ENCODE measurements around the gene SOCS6. TPM values are rescaled to one million over a fixed set of nuclear protein-coding genes. Genes with fewer than 3 reads are reported as not detected.
"Not testable (repeated sequence)": the region's sequence is repeated elsewhere in the genome, so short reads cannot be mapped to it uniquely, and the experiment has no call there.

SOCS6 gene
- total RNA-seq, 3 donors from 2014 or later: 17.9 to 32.9 (median 20.6) TPM

DNA sequence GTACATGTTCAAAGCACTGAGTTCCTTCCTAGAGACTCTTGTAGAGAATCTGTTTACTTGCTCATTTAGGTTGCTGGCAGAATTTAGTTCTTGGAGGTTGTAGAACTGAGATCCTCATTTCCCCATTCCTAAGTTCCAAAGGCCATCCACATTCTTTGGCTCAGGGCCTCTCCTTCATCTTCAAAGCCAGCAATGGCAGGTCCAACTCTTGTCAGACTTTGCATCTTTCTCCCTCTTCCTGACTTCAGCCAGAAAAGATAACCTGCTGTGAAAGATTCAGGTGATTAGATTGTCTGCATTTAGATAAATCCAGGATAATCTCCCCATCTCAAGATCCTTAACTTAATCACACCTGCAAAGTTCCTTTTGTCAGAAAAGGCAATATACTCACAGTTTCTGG lies 51.1 kb downstream of the SOCS6 start:
- intact Hi-C loops (cut with DNase I; ENCODE audit: low total_unique reads): no loop called here
- DNase-seq (ENCODE audit: low spot score in 2 of 2): no peak
- no peak overlapping the region for H3K4me3 ChIP-seq
- no peak overlapping the region for H3K27ac ChIP-seq
- TF ChIP-seq POLR2A (IDR thresholded peaks at IDR 0.05) (no peak), POLR2AphosphoS5 (IDR thresholded peaks at IDR 0.05) (no peak)
- TF ChIP-seq, protein P1, sequence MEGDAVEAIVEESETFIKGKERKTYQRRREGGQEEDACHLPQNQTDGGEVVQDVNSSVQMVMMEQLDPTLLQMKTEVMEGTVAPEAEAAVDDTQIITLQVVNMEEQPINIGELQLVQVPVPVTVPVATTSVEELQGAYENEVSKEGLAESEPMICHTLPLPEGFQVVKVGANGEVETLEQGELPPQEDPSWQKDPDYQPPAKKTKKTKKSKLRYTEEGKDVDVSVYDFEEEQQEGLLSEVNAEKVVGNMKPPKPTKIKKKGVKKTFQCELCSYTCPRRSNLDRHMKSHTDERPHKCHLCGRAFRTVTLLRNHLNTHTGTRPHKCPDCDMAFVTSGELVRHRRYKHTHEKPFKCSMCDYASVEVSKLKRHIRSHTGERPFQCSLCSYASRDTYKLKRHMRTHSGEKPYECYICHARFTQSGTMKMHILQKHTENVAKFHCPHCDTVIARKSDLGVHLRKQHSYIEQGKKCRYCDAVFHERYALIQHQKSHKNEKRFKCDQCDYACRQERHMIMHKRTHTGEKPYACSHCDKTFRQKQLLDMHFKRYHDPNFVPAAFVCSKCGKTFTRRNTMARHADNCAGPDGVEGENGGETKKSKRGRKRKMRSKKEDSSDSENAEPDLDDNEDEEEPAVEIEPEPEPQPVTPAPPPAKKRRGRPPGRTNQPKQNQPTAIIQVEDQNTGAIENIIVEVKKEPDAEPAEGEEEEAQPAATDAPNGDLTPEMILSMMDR (IDR thresholded peaks at IDR 0.05): no peak
- no peaks in the 10 kb centered on the region for H3K4me1 ChIP-seq
- H3K36me3 ChIP-seq: no peaks in the 10 kb centered on the region
- peaks cover 0 to 7% of the 10 kb centered on the region in 2 donors for H3K9me3 ChIP-seq
- no peaks in the 10 kb centered on the region for H3K27me3 ChIP-seq

DNA sequence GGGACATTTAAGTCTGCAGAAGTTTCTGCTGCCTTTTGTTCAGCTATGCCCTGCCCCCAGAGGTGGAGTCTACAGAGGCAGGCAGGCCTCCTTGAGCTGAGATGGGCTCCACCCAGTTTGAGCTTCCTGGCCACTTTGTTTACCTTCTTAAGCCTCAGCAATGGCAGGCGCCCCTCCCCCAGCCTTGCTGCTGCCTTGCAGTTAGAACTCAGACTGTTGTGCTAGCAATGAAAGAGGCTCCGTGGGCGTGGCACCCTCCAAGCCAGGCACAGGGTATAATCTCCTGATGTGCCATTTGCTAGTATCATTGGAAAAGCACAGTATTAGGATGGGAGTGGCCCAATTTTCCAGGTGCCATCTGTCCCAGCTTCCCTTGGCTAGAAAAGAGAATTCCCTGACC lies 59.6 kb downstream of the SOCS6 start:
- H3K27me3 ChIP-seq; H3K4me1 ChIP-seq; H3K9me3 ChIP-seq; H3K27ac ChIP-seq; H3K36me3 ChIP-seq; intact Hi-C loops (cut with DNase I; ENCODE audit: low total_unique reads); DNase-seq (ENCODE audit: low spot score in 2 of 2); H3K4me3 ChIP-seq: not testable (repeated sequence)

DNA sequence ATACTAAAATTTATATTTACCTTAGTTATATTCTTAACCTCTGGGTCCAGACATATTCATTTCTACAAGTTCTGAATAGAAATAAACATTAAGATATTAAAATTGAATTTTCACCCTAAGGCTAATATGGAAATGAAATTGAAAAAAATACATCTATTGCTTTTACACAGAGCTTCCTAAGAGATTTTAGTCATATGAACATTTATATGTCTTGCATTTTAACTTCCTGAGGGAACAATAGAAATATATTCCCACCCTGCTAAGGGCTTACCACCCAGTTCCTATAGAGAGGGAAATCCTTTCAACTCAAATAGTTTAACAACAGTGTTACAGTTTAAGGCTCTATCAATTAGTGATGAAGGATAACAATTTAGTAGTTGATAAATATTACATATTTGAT lies 60.5 kb downstream of the SOCS6 start:
- Histone ChIP-seq H3K4me1 (no peaks in the 10 kb centered on the region), H3K27ac (no peak overlapping the region), H3K27me3 (no peaks in the 10 kb centered on the region), H3K36me3 (no peaks in the 10 kb centered on the region), H3K9me3 (peaks cover 0 to 6% of the 10 kb centered on the region in 2 donors), H3K4me3 (no peak overlapping the region)
- intact Hi-C loops (cut with DNase I; ENCODE audit: low total_unique reads): no loop called here
- no peak for TF ChIP-seq POLR2AphosphoS5 (IDR thresholded peaks at IDR 0.05)
- TF ChIP-seq, protein P1 (IDR thresholded peaks at IDR 0.05): no peak
- no peak for TF ChIP-seq POLR2A (IDR thresholded peaks at IDR 0.05)
- DNase-seq (ENCODE audit: low spot score in 2 of 2): no peak

DNA sequence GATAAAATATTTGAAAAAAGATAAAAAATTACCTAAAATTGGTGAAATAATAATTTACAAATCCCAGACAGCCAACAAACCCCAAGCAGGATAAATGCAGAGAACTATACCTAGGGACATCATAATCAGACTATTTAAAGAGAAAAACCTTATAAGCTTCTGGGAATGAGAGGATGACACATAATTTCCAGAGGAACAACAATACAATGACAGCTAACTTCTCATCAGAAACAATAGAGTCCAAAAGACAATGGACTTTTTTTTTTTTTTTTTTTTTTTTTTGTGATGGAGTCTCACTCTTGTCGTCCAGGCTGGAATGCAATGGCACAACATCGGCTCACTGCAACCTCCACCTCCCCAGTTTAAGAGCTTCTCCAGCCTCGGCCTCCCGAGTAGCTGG lies 65.2 kb downstream of the SOCS6 start:
- intact Hi-C loops (cut with DNase I; ENCODE audit: low total_unique reads): no loop called here
- Histone ChIP-seq H3K9me3 (peaks cover 0 to 14% of the 10 kb centered on the region in 2 donors), H3K4me1 (no peaks in the 10 kb centered on the region), H3K4me3 (no peak overlapping the region), H3K27me3 (no peaks in the 10 kb centered on the region), H3K36me3 (no peaks in the 10 kb centered on the region), H3K27ac (no peak overlapping the region)
- TF ChIP-seq, protein P1 (IDR thresholded peaks at IDR 0.05): no peak
- TF ChIP-seq POLR2AphosphoS5 (IDR thresholded peaks at IDR 0.05) (no peak), POLR2A (IDR thresholded peaks at IDR 0.05) (no peak)
- no peak for DNase-seq (ENCODE audit: low spot score in 2 of 2)

DNA sequence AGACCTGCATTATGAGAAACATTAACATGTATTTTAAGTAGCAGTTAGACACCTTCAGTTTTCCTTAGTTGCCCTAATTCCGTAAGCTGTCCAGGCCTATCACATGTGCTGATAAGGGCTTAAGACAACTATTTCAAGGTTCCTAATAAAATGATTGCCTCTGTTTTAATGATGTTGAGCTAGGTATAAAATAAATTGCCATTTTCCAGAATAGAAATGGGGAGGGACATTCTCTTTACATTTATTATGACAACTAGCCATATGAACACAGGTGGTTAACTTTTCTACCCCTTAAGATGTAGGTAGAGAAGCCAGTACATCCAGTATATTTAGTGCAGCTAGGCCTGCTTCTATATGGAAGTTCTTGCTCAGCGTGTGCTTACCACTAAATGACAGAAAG lies 65.9 kb downstream of the SOCS6 start:
- no peaks in the 10 kb centered on the region for H3K27me3 ChIP-seq
- no peak overlapping the region for H3K4me3 ChIP-seq
- TF ChIP-seq, protein P1 (IDR thresholded peaks at IDR 0.05): no peak
- no peak for TF ChIP-seq POLR2AphosphoS5 (IDR thresholded peaks at IDR 0.05)
- no peak for TF ChIP-seq POLR2A (IDR thresholded peaks at IDR 0.05)
- no peak for DNase-seq (ENCODE audit: low spot score in 2 of 2)
- peaks cover 0 to 14% of the 10 kb centered on the region in 2 donors for H3K9me3 ChIP-seq
- H3K4me1 ChIP-seq: no peaks in the 10 kb centered on the region
- intact Hi-C loops (cut with DNase I; ENCODE audit: low total_unique reads): no loop called here
- no peaks in the 10 kb centered on the region for H3K36me3 ChIP-seq
- H3K27ac ChIP-seq: no peak overlapping the region

Measured in breast epithelium (tissue), 4 donors.